ENCODE measurements around the gene DNAJB11.

Gene DNAJB11

GRCh38 chr3:186596568-186597287 is 26.2 kb downstream of the DNAJB11 start:
- DNase-seq (ENCODE audit: low read depth in 2 of 2), result peak in 1 of 2 experiments; percentile 3

GRCh38 chr3:186598108-186598784 is 27.7 kb downstream of the DNAJB11 start:
- DNase-seq (ENCODE audit: low read depth in 2 of 2), result peak; percentile 38 to 47

GRCh38 chr3:186598794-186599141 is 28.2 kb downstream of the DNAJB11 start:
- DNase-seq (ENCODE audit: low read depth in 2 of 2), result no peak

GRCh38 chr3:186599142-186599784 is 28.7 kb downstream of the DNAJB11 start:
- no peak for DNase-seq (ENCODE audit: low read depth in 2 of 2)

GRCh38 chr3:186599785-186600166 is 29.3 kb downstream of the DNAJB11 start:
- DNase-seq (ENCODE audit: low read depth in 2 of 2), result no peak

- DNase-seq (ENCODE audit: low read depth in 2 of 2), result no peak
Measured at GRCh38 chr3:186600896-186601295, 30.4 kb downstream of the DNAJB11 start.

- DNase-seq (ENCODE audit: low read depth in 2 of 2), result no peak
Measured at GRCh38 chr3:186603159-186603558, 32.6 kb downstream of the DNAJB11 start.

- DNase-seq (ENCODE audit: low read depth in 2 of 2), result no peak
Measured at GRCh38 chr3:186605078-186605477, 34.6 kb downstream of the DNAJB11 start.

GRCh38 chr3:186605561-186606545 is 35.3 kb downstream of the DNAJB11 start:
- no peak for DNase-seq (ENCODE audit: low read depth in 2 of 2)

- DNase-seq (ENCODE audit: low read depth in 2 of 2), result no peak
Measured at GRCh38 chr3:186608624-186609215, 38.2 kb downstream of the DNAJB11 start.

GRCh38 chr3:186609247-186609868 is 38.8 kb downstream of the DNAJB11 start:
- no peak for DNase-seq (ENCODE audit: low read depth in 2 of 2)

GRCh38 chr3:186612065-186612464 is 41.5 kb downstream of the DNAJB11 start:
- no peak for DNase-seq (ENCODE audit: low read depth in 2 of 2)

GRCh38 chr3:186612721-186613636 is 42.5 kb downstream of the DNAJB11 start, which contains the start of gene AHSG:
TSS of gene AHSG (plus strand) at chr3:186613060. CDS start at chr3:186613142, 82 bp downstream.
- no peak for DNase-seq (ENCODE audit: low read depth in 2 of 2)

- no peak for DNase-seq (ENCODE audit: low read depth in 2 of 2)
Measured at GRCh38 chr3:186613637-186614265, 43.2 kb downstream of the DNAJB11 start.

GRCh38 chr3:186614266-186614596 is 43.7 kb downstream of the DNAJB11 start:
- DNase-seq (ENCODE audit: low read depth in 2 of 2), result no peak

- DNase-seq (ENCODE audit: low read depth in 2 of 2), result peak; percentile 29 to 32
Measured at GRCh38 chr3:186614597-186615483, 44.3 kb downstream of the DNAJB11 start.

- no peak for DNase-seq (ENCODE audit: low read depth in 2 of 2)
Measured at GRCh38 chr3:186616299-186616617, 45.7 kb downstream of the DNAJB11 start.

Data from fibroblast of skin of left quadriceps (primary cell).